Measurements from ENCODE around the gene LYRM4.

The LYRM4 gene

GRCh38 chr6:5243069-5243468 lies 17.7 kb downstream of the LYRM4 start:
- no peak for DNase-seq (ENCODE audit: low spot score)

DNA sequence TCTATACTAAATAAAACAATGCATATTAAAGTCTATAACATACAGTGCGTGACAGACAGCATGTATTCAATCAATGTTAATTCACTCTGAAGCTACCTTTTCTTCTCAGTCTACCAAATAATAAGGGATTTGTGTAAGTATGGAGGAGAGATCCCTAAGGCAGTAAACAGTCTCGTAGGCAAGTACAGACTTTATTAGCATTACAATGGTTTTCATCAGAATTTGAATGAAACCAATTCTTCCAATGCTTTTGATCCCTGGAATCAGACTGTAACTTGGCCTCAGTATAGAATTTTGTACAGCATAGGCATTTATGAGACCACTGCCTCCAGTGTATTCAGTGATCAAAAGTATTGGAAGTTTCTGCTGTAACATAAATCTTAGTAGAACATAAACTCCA lies 19.5 kb downstream of the LYRM4 start:
- DNase-seq (ENCODE audit: low spot score), result no peak

GRCh38 chr6:5238336-5238735 lies 22.4 kb downstream of the LYRM4 start:
- DNase-seq (ENCODE audit: low spot score), result no peak

DNA sequence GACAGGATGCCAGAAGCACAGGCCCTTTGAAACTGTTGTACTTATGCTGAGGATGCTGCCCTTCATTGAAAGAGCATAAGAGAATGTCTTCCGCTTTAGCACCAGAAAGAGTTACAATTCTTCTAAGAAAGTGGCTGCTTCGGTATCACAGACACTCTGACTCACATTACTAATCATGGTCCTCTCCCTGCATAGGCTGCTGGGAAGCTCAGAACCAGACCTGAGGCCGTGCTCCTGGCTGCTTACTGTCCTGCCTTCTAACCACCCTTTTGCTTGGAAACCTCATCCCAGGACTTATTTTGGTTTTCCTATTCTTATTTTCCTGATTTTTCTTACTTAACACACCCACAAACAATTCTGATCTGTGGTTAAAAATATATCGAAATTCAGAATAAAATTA lies 22.9 kb downstream of the LYRM4 start:
- no peak for DNase-seq (ENCODE audit: low spot score)

- DNase-seq (ENCODE audit: low spot score), result no peak
These were observed 24.9 kb downstream of the LYRM4 start for GRCh38 chr6:5235830-5236229.

DNA sequence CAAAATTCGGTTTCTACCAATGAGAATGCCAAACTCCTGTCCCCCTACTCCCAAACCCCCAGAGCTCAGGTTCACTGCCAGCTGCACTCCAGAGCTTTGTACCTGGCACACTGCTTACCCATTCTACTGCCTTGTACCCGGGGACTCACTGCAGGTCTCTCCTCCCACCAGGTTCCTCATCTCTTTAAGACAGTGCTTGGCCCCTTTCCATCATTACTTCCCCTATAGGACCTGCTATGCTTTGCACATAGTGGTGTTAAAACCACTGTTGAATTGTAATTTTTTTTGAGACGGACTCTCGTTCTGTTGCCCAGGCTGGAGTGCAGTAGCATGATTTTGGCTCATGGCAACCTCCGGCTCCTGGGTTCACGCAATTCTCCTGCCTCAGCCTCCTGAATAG lies 25.9 kb downstream of the LYRM4 start:
- no peak for DNase-seq (ENCODE audit: low spot score)

DNA sequence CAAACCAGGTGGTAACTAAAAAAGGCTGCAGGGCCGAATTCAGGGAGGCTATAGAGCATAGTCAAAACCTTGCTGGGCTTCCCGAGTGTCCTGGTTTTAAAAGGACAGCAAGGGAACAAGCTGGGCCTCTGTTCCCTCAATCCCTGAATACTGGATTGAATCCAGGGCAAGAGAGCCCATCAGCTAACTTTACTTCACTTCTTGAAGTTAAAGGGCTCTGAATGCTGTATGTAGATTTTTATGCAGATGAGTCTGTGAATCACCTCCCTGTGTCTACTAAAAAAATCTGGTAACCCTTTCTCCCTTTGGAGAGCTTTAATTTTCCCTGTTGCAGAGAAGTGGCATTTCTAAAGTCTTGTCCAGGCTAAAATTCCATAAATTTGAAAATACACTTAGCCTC lies 29.5 kb downstream of the LYRM4 start:
- no peak for DNase-seq (ENCODE audit: low spot score)

GRCh38 chr6:5230081-5230480 lies 30.7 kb downstream of the LYRM4 start:
- DNase-seq (ENCODE audit: low spot score), result no peak

DNA sequence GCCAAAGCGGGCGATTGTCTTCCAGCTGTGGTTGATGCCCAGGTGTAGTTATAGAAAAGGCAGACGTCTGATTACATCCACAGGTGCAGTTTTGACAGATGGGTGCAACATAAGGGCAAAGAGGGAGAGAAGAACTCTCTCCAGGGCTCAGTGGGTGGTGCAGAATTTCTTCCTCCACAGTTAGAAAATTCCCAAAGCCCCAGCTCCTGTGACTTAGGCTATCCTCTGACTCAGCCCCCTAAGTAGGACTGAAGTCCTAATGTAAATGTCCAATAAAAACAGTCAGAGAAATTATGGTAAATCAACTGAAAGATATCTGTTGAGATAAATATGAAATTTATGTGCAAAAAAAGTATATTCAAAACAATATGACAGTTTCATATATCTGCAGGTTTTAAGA lies 31.4 kb downstream of the LYRM4 start:
- no peak for DNase-seq (ENCODE audit: low spot score)

GRCh38 chr6:5223309-5223708 lies 37.4 kb downstream of the LYRM4 start:
- DNase-seq (ENCODE audit: low spot score), result no peak

DNA sequence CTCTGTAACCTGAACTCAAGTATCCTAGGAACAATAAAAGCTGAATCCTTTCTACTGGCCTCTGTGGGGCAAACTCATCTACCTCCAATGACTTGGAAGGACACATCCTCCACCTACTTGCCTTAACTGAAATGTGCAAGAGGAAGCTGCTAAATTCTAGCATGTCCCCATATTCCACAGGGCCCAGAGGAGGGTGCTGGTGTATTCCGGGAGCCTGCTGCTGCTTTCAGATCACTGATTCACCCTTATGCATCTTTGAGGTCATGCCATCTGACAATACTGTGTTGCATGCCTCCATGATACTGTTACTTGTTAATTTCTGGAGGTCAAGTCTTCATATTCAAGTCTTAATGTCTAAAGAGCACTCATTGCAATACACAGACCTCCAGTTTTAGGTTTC lies 40.3 kb downstream of the LYRM4 start:
- no peak for DNase-seq (ENCODE audit: low spot score)

GRCh38 chr6:5219011-5219691 lies 41.6 kb downstream of the LYRM4 start:
- DNase-seq (ENCODE audit: low spot score), result no peak

GRCh38 chr6:5217356-5217755 lies 43.4 kb downstream of the LYRM4 start:
- DNase-seq (ENCODE audit: low spot score), result no peak

DNA sequence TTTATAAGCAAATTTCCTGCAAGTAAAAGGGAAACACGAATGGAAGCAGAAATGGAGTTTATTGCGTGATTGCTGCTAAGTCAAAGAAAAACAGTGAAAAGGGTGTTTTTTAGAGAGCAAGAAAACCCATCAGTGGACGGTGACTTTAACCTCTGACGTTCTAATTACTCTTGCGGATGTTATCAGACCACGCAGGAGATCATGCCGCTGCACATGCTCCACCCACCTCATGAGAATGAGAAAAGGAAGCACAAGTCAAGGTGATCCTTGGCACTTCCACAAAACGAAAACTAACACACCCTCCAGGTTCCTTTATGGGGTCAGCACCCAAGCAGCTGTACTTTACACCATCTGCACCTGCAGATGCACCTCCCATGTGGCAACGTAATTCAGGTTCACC lies 45.0 kb downstream of the LYRM4 start:
- no peak for DNase-seq (ENCODE audit: low spot score)

DNA sequence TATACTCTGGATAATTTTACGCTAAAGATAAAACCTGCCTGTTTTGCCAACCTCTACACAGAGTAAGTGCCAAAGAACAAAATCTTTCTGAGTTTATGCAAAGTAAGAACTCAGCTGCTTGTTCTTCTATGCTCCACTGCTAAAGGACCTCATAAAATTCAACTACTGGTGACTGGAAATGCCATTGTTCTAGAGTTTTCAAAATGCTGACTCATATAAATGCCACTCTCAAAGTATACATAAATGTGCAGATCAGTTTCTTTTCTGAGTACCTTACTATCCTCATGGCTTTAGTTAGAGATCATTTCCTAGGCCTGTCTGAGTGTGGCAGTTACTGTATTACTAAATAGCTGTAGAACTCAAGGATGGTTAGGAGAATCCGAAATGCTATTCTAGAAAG lies 45.6 kb downstream of the LYRM4 start:
- DNase-seq (ENCODE audit: low spot score), result no peak

GRCh38 chr6:5214570-5215052 lies 46.1 kb downstream of the LYRM4 start:
- DNase-seq (ENCODE audit: low spot score), result no peak

DNA sequence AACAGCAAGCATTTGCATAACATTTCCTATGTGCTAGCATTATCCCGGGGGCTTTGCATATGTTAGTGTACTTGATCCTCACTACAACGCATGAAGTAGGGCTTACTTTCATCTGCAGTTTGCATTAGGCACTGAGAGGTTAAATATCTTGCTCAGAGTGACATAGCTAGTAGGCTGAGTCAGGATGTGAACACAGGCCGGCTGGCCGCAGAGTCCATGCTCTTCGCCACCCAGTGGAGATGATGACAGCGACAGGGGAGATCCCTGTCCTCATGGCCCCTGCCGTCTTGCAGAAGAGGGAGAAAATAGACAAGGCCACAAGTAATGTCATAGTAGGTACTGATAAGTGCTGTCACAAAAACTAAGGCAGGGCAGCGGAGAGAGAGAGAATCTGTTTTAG lies 46.9 kb downstream of the LYRM4 start:
- DNase-seq (ENCODE audit: low spot score), result no peak

- no peak for DNase-seq (ENCODE audit: low spot score)
These were observed 49.3 kb downstream of the LYRM4 start for GRCh38 chr6:5211492-5211891.

GRCh38 chr6:5208471-5208971 lies 52.2 kb downstream of the LYRM4 start:
- DNase-seq (ENCODE audit: low spot score), result no peak

DNA sequence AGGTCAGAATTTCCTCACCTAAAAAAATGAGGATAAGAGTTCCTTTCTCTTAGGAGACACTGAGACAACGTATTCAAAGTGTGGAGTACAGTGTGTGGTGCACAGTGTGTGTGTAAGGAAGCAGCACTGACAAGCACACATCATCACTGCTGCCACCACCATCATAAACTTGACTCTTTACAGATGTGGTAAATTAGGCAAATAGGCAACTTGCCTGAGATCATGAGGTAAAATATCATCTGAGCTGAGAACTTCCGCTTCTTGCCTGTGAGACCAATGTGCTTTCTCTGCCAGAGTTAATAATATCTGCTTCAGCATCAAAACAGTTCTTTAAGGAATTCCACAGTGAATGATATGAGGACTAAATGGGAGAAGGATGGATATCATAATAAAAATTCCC lies 52.7 kb downstream of the LYRM4 start:
- no peak for DNase-seq (ENCODE audit: low spot score)

DNA sequence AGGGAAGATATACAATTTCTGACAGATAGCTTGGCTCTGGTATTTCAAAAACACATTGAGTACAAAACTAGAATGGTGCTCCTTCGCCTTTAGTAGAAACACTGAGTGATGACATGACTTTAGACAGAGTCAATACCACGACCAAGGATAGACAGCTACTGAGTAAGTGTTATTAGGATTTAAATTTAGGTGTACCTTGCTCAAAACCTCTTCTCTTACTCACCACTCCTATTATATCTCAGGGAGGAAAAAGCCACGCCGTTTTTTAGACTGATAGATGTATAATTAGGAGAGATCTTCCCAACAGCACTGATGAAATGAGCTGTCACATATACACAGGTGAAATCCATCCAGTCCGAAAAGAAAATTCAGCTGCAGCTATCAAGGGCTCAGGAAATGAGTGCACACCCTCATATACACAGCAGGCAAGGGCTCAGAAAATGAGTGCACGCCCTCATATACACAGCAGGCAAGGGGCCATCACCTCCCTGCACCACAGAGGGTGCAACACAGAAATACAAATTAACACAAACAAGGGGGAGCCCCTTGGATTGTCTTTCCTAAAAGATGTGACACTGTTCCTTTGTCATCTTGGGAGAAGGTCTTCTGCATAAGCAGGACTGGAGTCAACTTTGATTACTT lies 53.7 kb downstream of the LYRM4 start:
- no peak for DNase-seq (ENCODE audit: low spot score)

GRCh38 chr6:5205877-5206850 lies 54.6 kb downstream of the LYRM4 start:
- DNase-seq (ENCODE audit: low spot score), result no peak
